ENCODE measurements around the gene PPFIA4.
A peak's percentile ranks its signal among the peaks of the same experiment; 100 is the strongest.

Gene PPFIA4

DNA sequence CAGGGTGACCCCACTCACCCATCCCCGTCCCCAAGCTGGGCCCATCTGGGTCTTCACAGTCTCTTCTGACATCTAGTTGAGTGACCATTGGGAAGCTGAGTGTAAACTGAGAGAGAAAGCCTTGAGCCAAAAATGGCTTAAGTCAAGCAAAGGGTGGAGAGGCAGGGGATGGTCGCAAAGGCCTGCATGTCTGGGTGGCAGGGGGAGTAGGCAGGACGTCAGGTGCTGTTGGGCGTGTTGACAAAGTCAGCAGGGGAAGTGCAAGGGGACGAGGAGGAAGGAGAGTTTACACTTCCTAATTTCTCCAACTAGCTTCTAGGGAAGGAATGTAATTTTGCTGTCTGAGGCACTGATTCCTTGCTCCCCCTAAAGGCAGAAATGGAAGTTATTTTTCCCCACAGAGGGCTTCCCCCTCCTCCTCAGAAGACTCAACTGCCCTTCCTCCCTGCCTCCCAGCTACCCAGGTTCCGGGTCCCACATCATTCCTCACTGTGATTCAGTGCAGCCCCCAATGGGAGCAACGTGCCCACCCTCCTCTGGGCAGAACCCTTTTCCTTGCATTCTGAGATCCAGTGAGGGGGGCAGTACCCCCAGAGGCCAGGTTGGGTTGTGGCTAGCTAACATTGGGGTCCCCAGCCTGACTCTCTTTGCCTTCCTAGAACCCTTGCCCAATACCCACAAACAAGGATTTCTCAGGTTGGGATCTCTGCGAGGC lies 100.0 kb downstream of the PPFIA4 start:
- in situ Hi-C loops (cut with MboI; ENCODE audit: low sequenced_read_pairs) = no loop called here
- H3K4me1 ChIP-seq = peaks cover 3% of the 10 kb centered on the region; the same call in 1 of the 2 replicates
- no peaks in the 10 kb centered on the region for H3K9me3 ChIP-seq
- DNase-seq (ENCODE audit: low spot score in 2 of 2) = no peak
- H3K4me3 ChIP-seq = no peak overlapping the region
- no peaks in the 10 kb centered on the region for H3K36me3 ChIP-seq (replicated peaks)
- peaks cover 49% of the 10 kb centered on the region for H3K27me3 ChIP-seq (ENCODE audit: low read depth)

DNA sequence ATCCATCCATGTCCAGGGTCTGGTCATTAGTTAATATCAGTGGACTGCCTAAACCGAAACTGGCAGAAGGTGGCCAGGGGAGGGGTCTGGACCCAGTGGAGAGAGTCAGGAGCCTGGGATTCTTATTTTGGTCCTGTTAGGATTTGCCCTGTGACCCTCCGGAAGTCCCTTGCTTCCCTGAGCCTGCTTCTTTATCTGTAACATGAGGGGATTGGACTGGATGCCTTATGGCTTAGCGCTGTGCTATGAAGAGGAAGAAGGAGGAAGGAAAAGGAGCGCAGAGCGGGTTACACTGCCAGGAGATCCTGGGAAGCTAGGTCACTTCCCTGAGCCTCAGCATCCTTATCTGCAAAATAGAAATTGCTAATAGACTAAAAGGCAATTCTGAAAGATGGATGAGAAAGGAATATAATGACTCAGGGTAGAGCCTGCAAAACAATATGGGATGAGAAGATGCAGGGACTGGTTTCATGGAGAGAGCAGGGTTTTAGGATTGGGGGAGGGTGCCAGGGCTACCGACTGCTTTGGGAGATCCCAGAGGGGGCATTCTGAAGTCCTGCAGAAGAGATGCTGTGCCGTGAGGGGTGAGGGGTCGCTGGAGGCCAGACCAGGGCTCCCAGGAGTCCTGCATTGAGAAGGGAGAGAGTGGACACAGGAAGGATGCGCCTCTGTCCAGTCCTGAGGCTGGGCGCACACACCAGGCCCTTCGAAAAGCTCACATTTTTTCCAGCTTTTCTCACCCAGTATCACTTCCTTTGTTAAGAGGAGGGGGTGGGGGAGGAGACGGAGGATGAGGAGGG lies 100.8 kb downstream of the PPFIA4 start:
- Histone ChIP-seq H3K27me3 (ENCODE audit: low read depth) (peaks cover 49% of the 10 kb centered on the region), H3K9me3 (no peaks in the 10 kb centered on the region), H3K4me3 (peak overlapping the region; percentile 25), H3K4me1 (peaks cover 3% of the 10 kb centered on the region; the same call in 1 of the 2 replicates), H3K36me3 (replicated peaks) (no peaks in the 10 kb centered on the region)
- in situ Hi-C loops (cut with MboI; ENCODE audit: low sequenced_read_pairs) = no loop called here
- no peak for DNase-seq (ENCODE audit: low spot score in 2 of 2)

DNA sequence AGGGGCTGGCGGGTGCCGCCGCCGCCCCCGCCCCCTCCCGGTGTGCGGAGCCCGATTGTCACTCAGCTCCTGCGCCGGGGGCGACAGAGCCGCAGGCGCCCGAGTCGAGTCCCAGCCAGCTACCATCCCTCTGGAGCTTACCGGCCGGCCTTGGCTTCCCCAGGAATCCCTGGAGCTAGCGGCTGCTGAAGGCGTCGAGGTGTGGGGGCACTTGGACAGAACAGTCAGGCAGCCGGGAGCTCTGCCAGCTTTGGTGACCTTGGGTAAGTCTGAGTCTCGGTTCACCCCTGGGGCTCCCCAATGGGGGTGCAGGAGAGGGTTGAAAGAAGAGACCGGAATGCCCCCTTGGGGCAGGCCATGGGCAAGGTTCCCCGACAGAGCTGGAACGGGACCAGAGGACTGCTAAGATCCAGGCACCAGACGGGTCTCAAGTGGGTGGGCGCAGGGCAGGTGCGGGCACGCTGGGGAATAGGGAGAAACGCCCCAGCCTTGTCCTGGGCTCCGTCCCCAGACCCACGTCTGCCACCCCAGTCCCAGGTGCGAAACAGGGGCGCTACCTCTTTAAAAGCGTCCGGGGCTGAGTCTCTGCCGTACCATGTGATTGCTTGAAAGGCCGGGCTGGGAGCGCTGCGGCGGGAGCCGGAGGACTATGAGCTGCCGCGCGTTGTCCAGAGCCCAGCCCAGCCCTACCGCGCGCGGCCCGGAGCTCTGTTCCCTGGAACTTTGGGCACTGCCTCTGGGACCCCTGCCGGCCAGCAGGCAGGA lies 101.6 kb downstream of the PPFIA4 start, which contains the start of gene ADORA1:
Gene ADORA1, plus strand, starts transcription at position 61 of the 765 bp plus-strand sequence. CDS start 1,116 bp downstream, outside the sequence.
- Histone ChIP-seq H3K9me3 (no peaks in the 10 kb centered on the region), H3K4me1 (peaks cover 3% of the 10 kb centered on the region; the same call in 1 of the 2 replicates), H3K27me3 (ENCODE audit: low read depth) (peaks cover 48% of the 10 kb centered on the region), H3K4me3 (peak within 1 kb of the TSS; percentile 25), H3K36me3 (replicated peaks) (no peaks in the 10 kb centered on the region)
- DNase-seq (ENCODE audit: low spot score in 2 of 2) = peak; percentile 22 to 70
- in situ Hi-C loops (cut with MboI; ENCODE audit: low sequenced_read_pairs) = no loop called here

DNA sequence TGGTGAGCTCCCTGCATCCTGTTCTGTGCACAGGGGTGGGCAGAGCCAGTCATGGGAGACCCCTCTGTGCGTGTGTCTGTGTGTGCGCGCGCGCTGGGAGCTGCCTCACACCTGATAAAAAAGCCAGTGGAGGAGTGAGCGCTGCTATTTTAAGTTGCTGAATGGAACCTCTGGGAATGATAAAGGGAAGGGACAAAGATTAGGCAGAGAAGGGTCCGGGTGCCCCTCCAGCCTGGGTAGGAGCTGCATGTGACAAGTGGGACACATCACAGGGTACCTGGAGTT lies 102.1 kb downstream of the PPFIA4 start:
- Histone ChIP-seq H3K36me3 (replicated peaks) (no peaks in the 10 kb centered on the region), H3K9me3 (no peaks in the 10 kb centered on the region), H3K4me1 (peaks cover 3% of the 10 kb centered on the region; the same call in 1 of the 2 replicates), H3K27me3 (ENCODE audit: low read depth) (peaks cover 43% of the 10 kb centered on the region), H3K4me3 (peak overlapping the region; percentile 25)
- in situ Hi-C loops (cut with MboI; ENCODE audit: low sequenced_read_pairs) = no loop called here
- DNase-seq (ENCODE audit: low spot score in 2 of 2) = no peak

All from HAP-1 (cell line).